ENCODE data around the gene CITED2. TPM values are rescaled to one million over a fixed set of nuclear protein-coding genes. Genes with fewer than 3 reads are reported as not detected.

CITED2 gene
- polyA plus RNA-seq, 3 donors, result 22.9 to 71.6 (median 43.9) TPM

DNA sequence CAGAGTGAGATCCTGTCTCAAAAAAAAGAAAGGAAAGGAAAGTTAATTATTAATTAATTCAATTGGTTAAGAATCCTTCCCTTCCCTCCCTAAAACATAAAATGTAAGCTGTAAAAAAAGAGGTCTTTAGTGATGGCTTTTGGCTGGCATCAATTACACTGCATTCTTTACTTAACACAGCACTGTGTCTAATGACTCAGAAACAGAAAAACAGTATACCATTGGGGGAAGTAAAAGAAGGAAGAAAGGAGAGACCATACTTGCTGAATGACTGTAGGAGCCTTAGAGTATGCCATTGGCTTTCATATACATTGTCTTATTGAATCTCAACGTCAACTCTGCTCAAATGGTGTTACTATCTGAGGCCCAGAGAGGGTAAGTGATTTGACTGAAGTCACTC lies 18.3 kb upstream of the CITED2 start:
- peak; percentile 31 to 41 (median 35) for DNase-seq
- Mint-ChIP-seq H3K9me3 (peaks cover 0 to 2% (median 0%) of the 10 kb centered on the region in 7 donors), H3K4me3 (no peak overlapping the region), H3K36me3 (peaks cover 0 to 4% of the 10 kb centered on the region in 2 donors), H3K27me3 (ENCODE audit: low read depth in 3 of 3) (peaks cover 0 to 3% (median 0%) of the 10 kb centered on the region in 3 donors), H3K4me1 (peaks cover 23% of the 10 kb centered on the region), H3K27ac (no peak overlapping the region)
- Histone ChIP-seq H3K9me3 (replicated peaks in 1 of 2; ENCODE audit: control insufficient read depth in 1 of 2, insufficient read depth in 1 of 2, low read length in 2 of 2) (no peaks in the 10 kb centered on the region), H3K4me3 (replicated peaks in 1 of 3; ENCODE audit: low read depth in 2 of 3, low read length in 3 of 3) (no peak overlapping the region), H3K4me1 (ENCODE audit: control insufficient read depth in 1 of 2, insufficient read depth in 2 of 2, low read length in 2 of 2) (peaks cover 10 to 18% of the 10 kb centered on the region in 2 donors), H3K4me2 (replicated peaks; ENCODE audit: extremely low read depth, low read length, poor library complexity, severe bottlenecking) (no peak overlapping the region), H3K27ac (ENCODE audit: low read depth in 1 of 2, low read length in 2 of 2) (no peak overlapping the region), H4K20me1 (ENCODE audit: insufficient read depth, low read length) (no peaks in the 10 kb centered on the region), H2AFZ (ENCODE audit: insufficient read depth, low read depth, low read length, poor library complexity, severe bottlenecking) (no peak overlapping the region), H3K79me2 (ENCODE audit: insufficient read depth, low read length) (no peaks in the 10 kb centered on the region), H3K27me3 (ENCODE audit: control insufficient read depth in 2 of 2, insufficient read depth in 2 of 2, low read length in 2 of 2) (no peaks in the 10 kb centered on the region), H3K9ac (ENCODE audit: insufficient read depth, low read length, poor library complexity, severe bottlenecking) (no peak overlapping the region), H3K36me3 (replicated peaks in 1 of 2; ENCODE audit: control insufficient read depth in 1 of 2, insufficient read depth in 2 of 2, low read length in 2 of 2) (no peaks in the 10 kb centered on the region)
- no peak for TF ChIP-seq CTCF (IDR thresholded peaks at IDR 0.05)
- intact Hi-C loops (cut with micrococcal nuclease), result no loop called here
- WGBS (ENCODE audit: insufficient coverage), result no CpG with 5 or more reads among the region's 1 CpG

- Mint-ChIP-seq H3K4me1 (peaks cover 23% of the 10 kb centered on the region), H3K27ac (peak overlapping the region in 1 of 7 donors; percentile 42), H3K4me3 (no peak overlapping the region), H3K36me3 (peaks cover 0 to 4% of the 10 kb centered on the region in 2 donors), H3K27me3 (ENCODE audit: low read depth in 3 of 3) (peaks cover 0 to 1% (median 0%) of the 10 kb centered on the region in 3 donors), H3K9me3 (peaks cover 0 to 2% (median 0%) of the 10 kb centered on the region in 7 donors)
- Histone ChIP-seq H3K27ac (ENCODE audit: low read depth in 1 of 2, low read length in 2 of 2) (no peak overlapping the region), H3K9me3 (replicated peaks in 1 of 2; ENCODE audit: control insufficient read depth in 1 of 2, insufficient read depth in 1 of 2, low read length in 2 of 2) (no peaks in the 10 kb centered on the region), H4K20me1 (ENCODE audit: insufficient read depth, low read length) (no peaks in the 10 kb centered on the region), H2AFZ (ENCODE audit: insufficient read depth, low read depth, low read length, poor library complexity, severe bottlenecking) (no peak overlapping the region), H3K36me3 (replicated peaks in 1 of 2; ENCODE audit: control insufficient read depth in 1 of 2, insufficient read depth in 2 of 2, low read length in 2 of 2) (no peaks in the 10 kb centered on the region), H3K9ac (ENCODE audit: insufficient read depth, low read length, poor library complexity, severe bottlenecking) (no peak overlapping the region), H3K79me2 (ENCODE audit: insufficient read depth, low read length) (no peaks in the 10 kb centered on the region), H3K27me3 (ENCODE audit: control insufficient read depth in 2 of 2, insufficient read depth in 2 of 2, low read length in 2 of 2) (no peaks in the 10 kb centered on the region), H3K4me2 (replicated peaks; ENCODE audit: extremely low read depth, low read length, poor library complexity, severe bottlenecking) (no peak overlapping the region), H3K4me3 (replicated peaks in 1 of 3; ENCODE audit: low read depth in 2 of 3, low read length in 3 of 3) (no peak overlapping the region), H3K4me1 (ENCODE audit: control insufficient read depth in 1 of 2, insufficient read depth in 2 of 2, low read length in 2 of 2) (peaks cover 10 to 18% of the 10 kb centered on the region in 2 donors)
- 100% methylated on average over 2 of the region's 3 CpGs for WGBS (ENCODE audit: insufficient coverage)
- no peak for DNase-seq
- no peak for TF ChIP-seq CTCF (IDR thresholded peaks at IDR 0.05)
- intact Hi-C loops (cut with micrococcal nuclease), result no loop called here
These were observed 17.3 kb upstream of the CITED2 start for GRCh38 chr6:139391709-139392108.
